SKM-1 (cell line): ENCODE data around the gene CBLN3.
"Not testable (repeated sequence)": the region's sequence is repeated elsewhere in the genome, so short reads cannot be mapped to it uniquely, and the experiment has no call there.

ENCODE experiments used
- DNase-seq: peaks from one replicate; lab custom pipeline; 2025; ENCODE audit not compliant: unreplicated experiment; lab: John Stamatoyannopoulos, UW

Gene CBLN3

GRCh38 chr14:24406416-24406815 is 23.1 kb downstream of the CBLN3 start:
- DNase-seq, result no peak

GRCh38 chr14:24404814-24405213 is 24.7 kb downstream of the CBLN3 start:
- DNase-seq, result no peak

GRCh38 chr14:24403294-24403998 is 26.0 kb downstream of the CBLN3 start:
- no peak for DNase-seq

- no peak for DNase-seq
Measured at GRCh38 chr14:24401810-24402702, 27.4 kb downstream of the CBLN3 start.

GRCh38 chr14:24399999-24400718 is 29.3 kb downstream of the CBLN3 start:
- no peak for DNase-seq

GRCh38 chr14:24399447-24399822 is 30.0 kb downstream of the CBLN3 start:
- no peak for DNase-seq

GRCh38 chr14:24398653-24399446 is 30.6 kb downstream of the CBLN3 start, which contains the start of gene NYNRIN:
NYNRIN (plus strand) TSS chr14:24399003; CDS start chr14:24399247, 244 bp downstream.
- no peak for DNase-seq

- DNase-seq, result no peak
Measured at GRCh38 chr14:24398293-24398652, 31.2 kb downstream of the CBLN3 start.

GRCh38 chr14:24397639-24398292 is 31.7 kb downstream of the CBLN3 start:
- DNase-seq, result no peak

- DNase-seq, result no peak
Measured at GRCh38 chr14:24395609-24396582, 33.6 kb downstream of the CBLN3 start.

- no peak for DNase-seq
Measured at GRCh38 chr14:24394275-24394674, 35.2 kb downstream of the CBLN3 start.

- DNase-seq, result no peak
Measured at GRCh38 chr14:24392325-24393091, 37.0 kb downstream of the CBLN3 start.

GRCh38 chr14:24390701-24391468 is 38.6 kb downstream of the CBLN3 start:
- no peak for DNase-seq

GRCh38 chr14:24389226-24389848 is 40.1 kb downstream of the CBLN3 start:
- DNase-seq, result no peak

- DNase-seq, result no peak
Measured at GRCh38 chr14:24388474-24389179, 40.8 kb downstream of the CBLN3 start.

GRCh38 chr14:24387579-24387978 is 41.9 kb downstream of the CBLN3 start:
- DNase-seq, result not testable (repeated sequence)

- DNase-seq, result no peak
Measured at GRCh38 chr14:24387009-24387345, 42.5 kb downstream of the CBLN3 start.
